ENCODE results near the gene CECR2. TPM values are rescaled to one million over a fixed set of nuclear protein-coding genes. Genes with fewer than 3 reads are reported as not detected.

Gene CECR2
- total and polyA plus RNA-seq, 10 of the 15 experiments (the other 5 are each of a cell fraction or from before 2014, with no cell fraction given): 0.01 to 0.08 (median 0.01) TPM; not detected in 7

GRCh38 chr22:17579535-17579981 lies 210.3 kb downstream of the CECR2 start:
- Histone ChIP-seq H4K20me1 (ENCODE audit: control insufficient read depth, insufficient read depth) (no peaks in the 10 kb centered on the region), H3K9ac (ENCODE audit: control insufficient read depth, insufficient read depth, low read length) (no peak overlapping the region), H2AFZ (ENCODE audit: control insufficient read depth, low read depth, low read length) (no peak overlapping the region), H3K27ac (ENCODE audit: control insufficient read depth, insufficient read depth) (no peak overlapping the region), H3K36me3 (ENCODE audit: control insufficient read depth in 2 of 2, insufficient read depth in 2 of 2, low read length in 1 of 2) (no peaks in the 10 kb centered on the region), H3K4me1 (ENCODE audit: control insufficient read depth, insufficient read depth, low read length) (no peaks in the 10 kb centered on the region), H3K4me2 (ENCODE audit: control insufficient read depth, insufficient read depth) (no peak overlapping the region), H3K9me3 (replicated peaks; ENCODE audit: control insufficient read depth, insufficient read depth, low read length) (no peaks in the 10 kb centered on the region), H3K79me2 (ENCODE audit: control insufficient read depth, insufficient read depth, low read length) (no peaks in the 10 kb centered on the region), H3K4me3 (no peak overlapping the region), H3K27me3 (replicated peaks in 1 of 2; ENCODE audit: control insufficient read depth in 2 of 2, insufficient read depth in 2 of 2, low read length in 1 of 2) (no peaks in the 10 kb centered on the region; a peak in 2 of 4 replicates)
- in situ Hi-C loops (cut with MboI) (no loop called here), intact Hi-C loops (cut with micrococcal nuclease; ENCODE audit: unreplicated experiment) (no loop called here)
- ChIA-PET RAD21 (ENCODE audit: unreplicated experiment) (no interaction called here), CTCF (no interaction called here), POLR2A (no interaction called here), SMC1A (ENCODE audit: uncharacterized antibody, unreplicated experiment) (no interaction called here)
- BruUV-seq (replicated peaks): no TSS peak
- no peak for FAIRE-seq
- no peak for ATAC-seq
- no peak for DNase-seq (ENCODE audit: low read depth, low spot score)
- 68% methylated on average over 10 of the region's 14 CpGs for WGBS (ENCODE audit: insufficient coverage, insufficient replicate concordance, low lambda C conversion rate, missing lambda C conversion rate)
- TF ChIP-seq CBFB (IDR thresholded peaks at IDR 0.05; ENCODE audit: low read depth) (no peak), ZZZ3 (IDR thresholded peaks at IDR 0.05; ENCODE audit: control insufficient read depth, insufficient read length, low read depth) (no peak), SREBF1 (IDR thresholded peaks at IDR 0.05; ENCODE audit: low read length) (no peak), BRCA1 (IDR thresholded peaks at IDR 0.05; ENCODE audit: low read depth, low read length) (no peak), MYC (IDR thresholded peaks at IDR 0.05; ENCODE audit: insufficient read depth, insufficient read length, insufficient replicate concordance, low read length, severe bottlenecking) (no peak), ZNF622 (IDR thresholded peaks at IDR 0.05) (no peak), NFIC (IDR thresholded peaks at IDR 0.05; ENCODE audit: low read depth, low read length) (no peak), MXI1 (IDR thresholded peaks at IDR 0.05; ENCODE audit: low read depth, low read length) (no peak)
- TF ChIP-seq, protein P1, sequence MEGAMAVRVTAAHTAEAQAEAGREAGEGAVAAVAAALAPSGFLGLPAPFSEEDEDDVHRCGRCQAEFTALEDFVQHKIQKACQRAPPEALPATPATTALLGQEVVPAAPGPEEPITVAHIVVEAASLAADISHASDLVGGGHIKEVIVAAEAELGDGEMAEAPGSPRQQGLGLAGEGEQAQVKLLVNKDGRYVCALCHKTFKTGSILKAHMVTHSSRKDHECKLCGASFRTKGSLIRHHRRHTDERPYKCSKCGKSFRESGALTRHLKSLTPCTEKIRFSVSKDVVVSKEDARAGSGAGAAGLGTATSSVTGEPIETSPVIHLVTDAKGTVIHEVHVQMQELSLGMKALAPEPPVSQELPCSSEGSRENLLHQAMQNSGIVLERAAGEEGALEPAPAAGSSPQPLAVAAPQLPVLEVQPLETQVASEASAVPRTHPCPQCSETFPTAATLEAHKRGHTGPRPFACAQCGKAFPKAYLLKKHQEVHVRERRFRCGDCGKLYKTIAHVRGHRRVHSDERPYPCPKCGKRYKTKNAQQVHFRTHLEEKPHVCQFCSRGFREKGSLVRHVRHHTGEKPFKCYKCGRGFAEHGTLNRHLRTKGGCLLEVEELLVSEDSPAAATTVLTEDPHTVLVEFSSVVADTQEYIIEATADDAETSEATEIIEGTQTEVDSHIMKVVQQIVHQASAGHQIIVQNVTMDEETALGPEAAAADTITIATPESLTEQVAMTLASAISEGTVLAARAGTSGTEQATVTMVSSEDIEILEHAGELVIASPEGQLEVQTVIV (IDR thresholded peaks at IDR 0.05; ENCODE audit: borderline replicate concordance, partially characterized antibody): no peak
- TF ChIP-seq, protein P2, sequence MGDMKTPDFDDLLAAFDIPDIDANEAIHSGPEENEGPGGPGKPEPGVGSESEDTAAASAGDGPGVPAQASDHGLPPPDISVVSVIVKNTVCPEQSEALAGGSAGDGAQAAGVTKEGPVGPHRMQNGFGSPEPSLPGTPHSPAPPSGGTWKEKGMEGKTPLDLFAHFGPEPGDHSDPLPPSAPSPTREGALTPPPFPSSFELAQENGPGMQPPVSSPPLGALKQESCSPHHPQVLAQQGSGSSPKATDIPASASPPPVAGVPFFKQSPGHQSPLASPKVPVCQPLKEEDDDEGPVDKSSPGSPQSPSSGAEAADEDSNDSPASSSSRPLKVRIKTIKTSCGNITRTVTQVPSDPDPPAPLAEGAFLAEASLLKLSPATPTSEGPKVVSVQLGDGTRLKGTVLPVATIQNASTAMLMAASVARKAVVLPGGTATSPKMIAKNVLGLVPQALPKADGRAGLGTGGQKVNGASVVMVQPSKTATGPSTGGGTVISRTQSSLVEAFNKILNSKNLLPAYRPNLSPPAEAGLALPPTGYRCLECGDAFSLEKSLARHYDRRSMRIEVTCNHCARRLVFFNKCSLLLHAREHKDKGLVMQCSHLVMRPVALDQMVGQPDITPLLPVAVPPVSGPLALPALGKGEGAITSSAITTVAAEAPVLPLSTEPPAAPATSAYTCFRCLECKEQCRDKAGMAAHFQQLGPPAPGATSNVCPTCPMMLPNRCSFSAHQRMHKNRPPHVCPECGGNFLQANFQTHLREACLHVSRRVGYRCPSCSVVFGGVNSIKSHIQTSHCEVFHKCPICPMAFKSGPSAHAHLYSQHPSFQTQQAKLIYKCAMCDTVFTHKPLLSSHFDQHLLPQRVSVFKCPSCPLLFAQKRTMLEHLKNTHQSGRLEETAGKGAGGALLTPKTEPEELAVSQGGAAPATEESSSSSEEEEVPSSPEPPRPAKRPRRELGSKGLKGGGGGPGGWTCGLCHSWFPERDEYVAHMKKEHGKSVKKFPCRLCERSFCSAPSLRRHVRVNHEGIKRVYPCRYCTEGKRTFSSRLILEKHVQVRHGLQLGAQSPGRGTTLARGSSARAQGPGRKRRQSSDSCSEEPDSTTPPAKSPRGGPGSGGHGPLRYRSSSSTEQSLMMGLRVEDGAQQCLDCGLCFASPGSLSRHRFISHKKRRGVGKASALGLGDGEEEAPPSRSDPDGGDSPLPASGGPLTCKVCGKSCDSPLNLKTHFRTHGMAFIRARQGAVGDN (IDR thresholded peaks at IDR 0.05): no peak
- TF ChIP-seq, protein P3, sequence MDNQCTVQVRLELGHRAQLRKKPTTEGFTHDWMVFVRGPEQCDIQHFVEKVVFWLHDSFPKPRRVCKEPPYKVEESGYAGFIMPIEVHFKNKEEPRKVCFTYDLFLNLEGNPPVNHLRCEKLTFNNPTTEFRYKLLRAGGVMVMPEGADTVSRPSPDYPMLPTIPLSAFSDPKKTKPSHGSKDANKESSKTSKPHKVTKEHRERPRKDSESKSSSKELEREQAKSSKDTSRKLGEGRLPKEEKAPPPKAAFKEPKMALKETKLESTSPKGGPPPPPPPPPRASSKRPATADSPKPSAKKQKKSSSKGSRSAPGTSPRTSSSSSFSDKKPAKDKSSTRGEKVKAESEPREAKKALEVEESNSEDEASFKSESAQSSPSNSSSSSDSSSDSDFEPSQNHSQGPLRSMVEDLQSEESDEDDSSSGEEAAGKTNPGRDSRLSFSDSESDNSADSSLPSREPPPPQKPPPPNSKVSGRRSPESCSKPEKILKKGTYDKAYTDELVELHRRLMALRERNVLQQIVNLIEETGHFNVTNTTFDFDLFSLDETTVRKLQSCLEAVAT (IDR thresholded peaks at IDR 0.05): no peak
- TF ChIP-seq, protein P4, sequence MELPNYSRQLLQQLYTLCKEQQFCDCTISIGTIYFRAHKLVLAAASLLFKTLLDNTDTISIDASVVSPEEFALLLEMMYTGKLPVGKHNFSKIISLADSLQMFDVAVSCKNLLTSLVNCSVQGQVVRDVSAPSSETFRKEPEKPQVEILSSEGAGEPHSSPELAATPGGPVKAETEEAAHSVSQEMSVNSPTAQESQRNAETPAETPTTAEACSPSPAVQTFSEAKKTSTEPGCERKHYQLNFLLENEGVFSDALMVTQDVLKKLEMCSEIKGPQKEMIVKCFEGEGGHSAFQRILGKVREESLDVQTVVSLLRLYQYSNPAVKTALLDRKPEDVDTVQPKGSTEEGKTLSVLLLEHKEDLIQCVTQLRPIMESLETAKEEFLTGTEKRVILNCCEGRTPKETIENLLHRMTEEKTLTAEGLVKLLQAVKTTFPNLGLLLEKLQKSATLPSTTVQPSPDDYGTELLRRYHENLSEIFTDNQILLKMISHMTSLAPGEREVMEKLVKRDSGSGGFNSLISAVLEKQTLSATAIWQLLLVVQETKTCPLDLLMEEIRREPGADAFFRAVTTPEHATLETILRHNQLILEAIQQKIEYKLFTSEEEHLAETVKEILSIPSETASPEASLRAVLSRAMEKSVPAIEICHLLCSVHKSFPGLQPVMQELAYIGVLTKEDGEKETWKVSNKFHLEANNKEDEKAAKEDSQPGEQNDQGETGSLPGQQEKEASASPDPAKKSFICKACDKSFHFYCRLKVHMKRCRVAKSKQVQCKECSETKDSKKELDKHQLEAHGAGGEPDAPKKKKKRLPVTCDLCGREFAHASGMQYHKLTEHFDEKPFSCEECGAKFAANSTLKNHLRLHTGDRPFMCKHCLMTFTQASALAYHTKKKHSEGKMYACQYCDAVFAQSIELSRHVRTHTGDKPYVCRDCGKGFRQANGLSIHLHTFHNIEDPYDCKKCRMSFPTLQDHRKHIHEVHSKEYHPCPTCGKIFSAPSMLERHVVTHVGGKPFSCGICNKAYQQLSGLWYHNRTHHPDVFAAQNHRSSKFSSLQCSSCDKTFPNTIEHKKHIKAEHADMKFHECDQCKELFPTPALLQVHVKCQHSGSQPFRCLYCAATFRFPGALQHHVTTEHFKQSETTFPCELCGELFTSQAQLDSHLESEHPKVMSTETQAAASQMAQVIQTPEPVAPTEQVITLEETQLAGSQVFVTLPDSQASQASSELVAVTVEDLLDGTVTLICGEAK (IDR thresholded peaks at IDR 0.05; ENCODE audit: borderline replicate concordance): no peak
